ENCODE measurements around the gene MAP1S.

- TF ChIP-seq TARDBP (CRISPR knock-in tag; IDR thresholded peaks at IDR 0.05) (no peak), CTCF (CRISPR knock-in tag; IDR thresholded peaks at IDR 0.05) (no peak), SSRP1 (CRISPR knock-in tag; IDR thresholded peaks at IDR 0.05) (no peak), JARID2 (CRISPR knock-in tag; IDR thresholded peaks at IDR 0.05; ENCODE audit: insufficient replicate concordance) (no peak), PBX2 (CRISPR knock-in tag; IDR thresholded peaks at IDR 0.05) (no peak), MAZ (IDR thresholded peaks at IDR 0.05; ENCODE audit: borderline replicate concordance, low read depth, low read length) (no peak), MAZ (CRISPR knock-in tag; IDR thresholded peaks at IDR 0.05; ENCODE audit: low read depth) (no peak), HMGA1 (CRISPR knock-in tag; conservative IDR thresholded peaks at IDR 0.05) (no peak), ATF3 (CRISPR knock-in tag; IDR thresholded peaks at IDR 0.05) (no peak), POLR2G (IDR thresholded peaks at IDR 0.05; ENCODE audit: low read depth, low read length) (no peak), SUZ12 (IDR thresholded peaks at IDR 0.05; ENCODE audit: low read depth, low read length) (no peak), SATB2 (CRISPR knock-in tag; IDR thresholded peaks at IDR 0.05) (no peak), RAD21 (CRISPR knock-in tag; IDR thresholded peaks at IDR 0.05) (no peak)
These were observed 59.1 kb downstream of the MAP1S start for GRCh38 chr19:17778251-17778967.
